IPS-NIHi7 (cell line): ENCODE results near the gene HOXB7.

Experiments used
- DNase-seq: peaks from one replicate; pipeline ENCODE4 v3.0.0; 2012; ENCODE audit warnings: mixed read lengths; ENCODE audit errors: extremely low spot score

Gene HOXB7

GRCh38 chr17:48594538-48595277 lies 16.1 kb downstream of the HOXB7 start:
- no peak for DNase-seq

DNA sequence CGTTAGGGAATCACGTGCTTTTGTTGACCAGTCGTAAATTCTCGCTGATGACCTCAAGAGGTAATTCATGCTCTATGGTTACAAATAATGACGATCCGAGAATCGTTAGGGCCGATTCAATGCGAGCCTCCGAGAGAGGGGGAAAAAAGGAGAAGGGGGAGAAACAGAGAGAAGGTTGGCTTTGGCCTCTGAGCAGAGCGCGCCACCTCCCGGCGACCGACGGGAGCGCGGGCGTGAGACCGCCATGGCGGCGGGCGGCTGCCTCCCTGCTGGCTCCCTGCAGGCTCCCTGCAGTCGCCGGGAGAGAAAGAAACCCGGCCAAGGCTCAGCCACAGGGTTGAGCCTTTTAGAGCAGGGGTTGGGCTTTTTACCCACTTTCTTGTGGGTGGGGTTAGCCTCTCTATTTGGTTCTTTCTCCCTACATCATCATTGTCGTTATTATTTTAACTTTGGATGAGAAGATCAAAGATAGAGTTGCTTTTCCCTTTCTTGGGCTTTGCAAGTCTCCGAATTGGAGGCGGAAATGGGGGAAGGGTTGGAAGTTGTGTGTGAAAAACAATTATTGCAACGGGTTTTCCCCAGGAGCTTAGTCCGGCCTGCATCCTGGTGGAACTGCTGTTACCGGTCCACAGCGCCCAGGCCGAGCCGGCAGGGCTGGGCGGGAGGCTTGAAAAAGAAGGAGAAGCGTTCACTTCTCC lies 16.8 kb downstream of the HOXB7 start:
- DNase-seq: peak; percentile 84

DNA sequence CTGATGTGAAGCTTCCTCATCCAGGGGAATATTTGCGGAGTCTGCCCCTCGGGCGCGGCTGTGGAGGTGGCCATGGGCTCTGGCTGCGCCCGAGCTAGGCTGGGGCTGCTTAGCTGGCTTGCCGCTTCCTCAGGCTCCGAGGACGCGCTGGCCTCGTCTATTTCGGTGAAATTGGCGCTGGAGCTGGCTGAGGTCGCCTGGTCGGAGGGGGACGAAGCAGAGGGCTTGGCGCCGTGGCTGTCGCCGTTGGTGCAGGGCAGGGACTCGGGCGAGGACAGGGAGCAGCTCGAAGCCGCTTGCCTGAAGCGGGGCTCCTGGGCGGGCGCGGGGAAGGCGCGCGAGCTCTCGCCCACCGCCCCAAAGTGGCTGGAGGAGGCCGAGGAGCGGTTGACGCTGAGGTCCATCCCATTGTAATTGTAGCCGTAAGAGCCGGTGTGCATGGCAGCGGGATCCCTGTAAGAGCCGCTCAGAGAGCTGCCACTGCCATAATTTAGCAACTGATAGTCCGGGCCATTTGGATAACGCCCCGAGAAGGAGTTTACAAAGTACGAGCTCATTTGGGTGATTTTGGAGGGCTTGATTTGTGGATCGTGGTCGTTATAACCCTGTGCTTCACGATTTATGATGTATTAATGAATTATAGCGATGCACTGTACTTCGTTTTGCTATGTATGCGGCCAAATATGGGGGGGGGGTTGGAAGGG lies 17.5 kb downstream of the HOXB7 start, which contains the start of gene HOXB5:
Gene HOXB5, minus strand, starts transcription at position 654 of the 704 bp plus-strand sequence. Its CDS starts 97 bp downstream, at position 557.
- no peak for DNase-seq

- DNase-seq: no peak
These were observed 18.2 kb downstream of the HOXB7 start for GRCh38 chr17:48592577-48592976.

DNA sequence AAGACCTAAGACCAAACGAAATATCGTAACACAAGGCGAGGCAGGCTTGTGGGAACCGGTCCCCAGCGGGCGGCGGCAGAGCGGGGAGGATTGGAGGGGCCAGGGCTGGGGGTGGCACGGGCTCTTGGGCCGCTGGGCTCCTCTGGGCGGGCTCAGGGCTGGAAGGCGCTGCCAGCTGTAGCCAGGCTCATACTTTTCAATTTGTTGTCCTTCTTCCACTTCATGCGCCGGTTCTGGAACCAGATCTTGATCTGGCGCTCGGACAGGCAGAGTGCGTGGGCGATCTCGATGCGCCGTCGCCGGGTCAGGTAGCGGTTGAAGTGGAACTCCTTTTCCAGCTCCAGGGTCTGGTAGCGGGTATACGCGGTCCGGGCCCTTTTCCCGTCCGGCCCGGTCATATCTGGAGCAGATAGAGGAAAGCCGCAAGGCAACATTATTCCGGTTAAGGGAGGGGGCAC lies 18.7 kb downstream of the HOXB7 start:
- no peak for DNase-seq

DNA sequence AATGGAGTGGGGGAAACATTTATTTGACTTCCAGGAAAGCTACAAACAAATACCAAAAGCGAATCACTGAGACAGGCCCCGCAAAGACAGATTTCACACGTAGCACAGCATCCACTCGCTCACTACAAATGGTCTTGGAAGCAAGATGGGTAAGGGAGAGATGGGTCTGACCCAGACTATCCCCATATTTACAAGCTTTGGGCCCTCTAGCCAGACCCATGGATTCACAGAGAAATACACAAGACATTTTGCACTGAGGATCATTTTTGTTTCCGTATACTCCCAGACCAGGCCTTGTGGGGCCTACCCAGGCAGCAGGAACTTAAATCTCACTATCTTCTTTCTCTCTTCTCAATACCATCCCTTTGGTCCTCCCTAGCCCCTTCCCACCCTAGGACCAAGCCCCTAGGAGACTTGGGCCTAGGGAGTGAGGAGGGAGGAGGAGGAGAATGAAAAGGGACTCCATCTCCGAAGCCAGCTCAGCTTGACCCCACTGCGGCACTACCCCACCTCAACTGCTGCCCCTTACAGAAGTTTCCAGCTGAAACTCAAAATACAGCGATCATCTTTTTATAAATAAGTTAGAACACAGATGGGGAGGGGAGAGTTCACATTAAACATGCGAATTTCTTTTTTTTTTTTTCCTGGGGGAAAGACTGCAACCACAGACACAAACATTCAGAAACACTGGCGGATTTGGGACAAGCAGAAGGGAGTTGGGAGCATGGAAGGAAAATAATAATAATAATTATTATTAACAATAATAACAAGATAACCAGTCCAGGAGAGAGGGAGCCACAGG lies 19.4 kb downstream of the HOXB7 start:
- DNase-seq: no peak

- DNase-seq: no peak
These were observed 20.1 kb downstream of the HOXB7 start for GRCh38 chr17:48590607-48591161.

DNA sequence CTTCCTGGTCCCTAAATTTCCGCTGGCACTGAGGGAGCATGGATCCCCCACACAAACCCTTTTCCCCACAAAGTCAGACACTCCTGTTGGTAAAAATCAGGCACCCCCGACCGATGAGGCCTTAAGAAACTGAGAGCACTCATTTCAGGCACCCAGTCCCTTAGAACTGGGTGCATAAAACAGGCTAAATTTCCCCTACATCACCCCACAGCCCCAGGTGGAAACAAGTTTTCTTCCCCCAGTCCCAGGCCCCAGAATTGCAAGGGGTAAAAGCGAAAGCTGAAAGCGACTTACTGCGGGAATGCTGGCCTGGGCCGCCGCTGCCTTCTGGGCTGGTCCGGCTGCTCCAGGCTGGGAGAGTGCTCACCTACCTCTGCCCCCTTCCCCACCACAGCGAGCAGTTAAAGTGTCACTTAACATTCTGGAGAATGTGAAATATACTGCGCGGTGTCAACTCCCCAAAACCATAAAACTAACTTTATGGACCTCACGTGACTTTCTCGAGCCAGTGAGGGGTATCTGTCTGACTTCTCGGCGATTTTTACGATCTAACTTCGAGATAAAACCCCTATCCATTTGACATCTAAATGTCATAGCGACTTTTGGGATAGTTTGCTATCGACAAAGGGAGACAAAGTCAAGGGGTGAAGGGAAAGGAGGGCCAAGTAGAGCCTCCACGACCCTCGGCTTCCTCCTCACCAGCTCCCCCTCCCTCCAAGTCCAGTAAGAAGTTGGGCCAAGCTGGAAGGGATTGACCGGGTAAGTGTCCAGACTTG lies 20.8 kb downstream of the HOXB7 start, which contains the start of gene HOXB3:
Gene HOXB3, minus strand, starts transcription at position 411 of the 776 bp plus-strand sequence. CDS start 37,767 bp downstream, outside the sequence.
- no peak for DNase-seq

DNA sequence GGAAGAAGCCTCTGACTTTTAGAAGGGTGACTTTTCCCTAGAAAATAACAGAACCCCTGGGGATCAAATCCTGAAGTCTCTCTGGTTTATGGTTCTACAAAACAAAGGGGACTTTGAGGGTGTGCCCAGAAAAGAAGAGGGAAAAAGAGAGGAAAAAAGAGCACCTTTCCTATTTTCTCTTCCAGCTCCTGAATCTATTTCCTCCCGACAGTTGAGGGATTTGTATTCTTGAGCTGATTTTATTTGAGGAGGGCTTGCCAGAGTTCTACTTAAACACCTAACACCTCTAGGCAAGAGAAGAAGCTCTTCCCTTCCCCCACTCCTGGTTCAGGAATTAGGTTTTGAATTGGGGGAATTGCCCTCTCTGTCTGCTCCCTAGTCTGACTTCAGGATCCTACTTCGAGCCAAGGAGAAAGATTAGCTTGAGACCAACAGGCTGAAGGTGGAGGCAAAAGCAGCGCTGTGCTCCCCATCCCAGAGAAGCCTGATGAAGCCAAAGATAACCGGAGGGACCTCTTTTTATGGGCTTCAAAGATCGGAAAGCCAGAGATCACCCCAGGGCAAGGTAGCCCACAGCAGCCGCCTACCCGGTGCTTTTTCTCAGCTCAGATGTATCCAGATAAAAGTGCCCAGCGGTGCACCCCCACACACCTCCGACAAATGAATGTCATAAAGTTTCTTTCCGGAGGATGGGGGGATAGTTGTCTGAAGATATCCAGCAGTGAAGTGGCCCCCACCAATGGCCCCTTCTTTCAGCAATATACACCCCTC lies 21.6 kb downstream of the HOXB7 start:
- DNase-seq: no peak

DNA sequence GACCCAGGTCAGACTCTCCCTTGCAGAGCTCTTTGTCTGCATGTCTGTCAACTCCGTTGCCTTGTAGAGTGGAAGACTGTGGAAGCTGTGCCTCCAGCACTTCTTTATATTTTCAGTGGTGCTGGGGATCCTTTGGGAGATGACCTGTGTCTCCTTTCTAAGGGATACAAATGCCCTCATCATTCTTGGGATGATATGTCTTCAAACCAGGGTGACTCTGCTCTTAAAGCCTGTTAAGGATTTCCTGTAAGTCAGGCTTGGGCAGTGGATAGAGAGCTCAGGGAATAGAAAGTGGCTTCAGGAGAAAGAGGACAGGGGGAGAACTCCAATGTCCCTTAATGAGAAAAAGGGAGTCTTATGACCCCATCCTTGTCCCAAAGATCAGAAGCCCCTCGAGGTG lies 22.3 kb downstream of the HOXB7 start:
- DNase-seq: no peak

GRCh38 chr17:48588074-48588415 lies 22.8 kb downstream of the HOXB7 start:
- no peak for DNase-seq

- no peak for DNase-seq
These were observed 23.3 kb downstream of the HOXB7 start for GRCh38 chr17:48587276-48588073.

DNA sequence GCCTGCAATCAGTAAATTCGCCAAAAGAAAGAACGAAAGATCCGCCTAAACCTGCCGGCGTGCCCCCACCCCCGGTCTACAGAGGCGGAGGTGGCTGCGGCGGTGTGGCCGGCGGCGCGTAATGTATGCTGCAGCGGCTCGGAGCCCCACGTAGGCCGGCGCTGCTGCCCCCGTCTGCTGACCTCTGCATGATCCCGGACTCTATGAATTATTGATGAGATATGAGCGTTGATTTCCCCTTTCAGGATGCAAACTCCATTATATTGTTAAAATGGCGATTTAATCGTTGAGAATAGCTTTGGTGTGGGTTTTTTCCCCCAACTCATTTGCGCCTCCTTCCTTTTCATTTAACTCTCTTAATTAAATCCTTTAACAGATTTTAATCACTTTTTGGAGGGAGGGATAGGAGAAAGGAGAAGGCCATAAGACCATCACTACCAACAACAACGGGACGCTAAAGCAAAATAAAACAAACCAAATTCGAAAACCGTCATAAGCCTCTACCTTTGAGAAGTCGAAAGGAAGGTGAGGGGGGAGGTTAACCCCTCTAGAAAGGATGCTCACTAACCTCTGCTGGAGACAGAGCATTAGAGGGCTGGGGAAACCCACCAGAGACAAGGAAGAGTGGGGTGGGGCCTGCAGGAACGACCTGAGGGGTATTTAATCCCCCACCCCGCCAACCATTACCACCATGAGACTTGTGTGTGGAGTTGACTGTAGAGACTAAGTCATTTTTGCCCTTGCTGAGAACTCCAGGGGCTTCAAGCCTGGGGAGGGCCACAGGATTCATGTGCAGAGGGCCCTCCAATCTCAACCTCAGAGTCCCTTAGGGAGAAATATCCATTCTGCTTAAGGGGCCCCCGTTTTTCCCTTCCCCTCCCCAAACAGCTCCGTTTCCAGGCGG lies 24.2 kb downstream of the HOXB7 start:
- no peak for DNase-seq

DNA sequence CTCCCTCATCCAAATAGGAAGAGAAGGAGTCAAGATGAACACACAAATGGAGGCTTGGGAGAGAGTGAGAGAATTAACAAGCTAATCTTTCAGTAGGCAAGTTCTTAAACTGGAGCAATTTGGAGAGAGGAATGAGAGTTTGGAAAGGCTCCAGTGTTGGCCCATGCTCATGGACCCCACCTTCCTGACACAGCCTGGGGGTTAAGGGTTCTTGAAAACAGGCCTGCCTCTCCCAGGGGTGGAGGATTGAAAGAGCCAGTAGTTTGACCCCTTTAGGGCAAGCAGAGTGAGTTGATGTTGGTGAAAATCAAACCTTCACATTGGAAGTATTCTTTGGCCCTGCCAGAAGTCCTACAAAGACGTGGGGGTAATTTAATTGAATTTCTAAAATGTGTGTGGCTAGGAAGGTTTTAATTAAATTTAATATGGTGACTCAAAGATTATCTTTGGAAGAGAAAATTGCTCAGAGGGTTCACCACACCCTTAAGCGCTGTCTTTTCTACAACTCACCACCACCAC lies 26.5 kb downstream of the HOXB7 start:
- DNase-seq: no peak

GRCh38 chr17:48583708-48584222 lies 27.1 kb downstream of the HOXB7 start:
- DNase-seq: no peak

DNA sequence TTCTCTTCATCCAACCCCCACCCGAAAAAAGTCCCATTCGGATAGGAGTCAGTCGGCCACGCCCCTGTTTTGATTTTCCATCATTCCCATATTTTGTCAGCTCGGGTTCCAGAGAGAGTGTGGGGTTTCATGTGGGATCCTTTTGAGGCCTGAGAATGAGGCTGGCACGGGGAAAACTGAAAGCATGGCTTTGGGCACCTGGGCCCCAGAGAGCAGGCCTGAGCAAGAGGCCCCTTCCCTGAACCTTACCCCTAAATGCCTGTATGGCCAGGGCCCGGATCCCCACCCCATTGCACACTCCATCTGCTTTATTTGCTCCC lies 28.1 kb downstream of the HOXB7 start:
- DNase-seq: no peak

DNA sequence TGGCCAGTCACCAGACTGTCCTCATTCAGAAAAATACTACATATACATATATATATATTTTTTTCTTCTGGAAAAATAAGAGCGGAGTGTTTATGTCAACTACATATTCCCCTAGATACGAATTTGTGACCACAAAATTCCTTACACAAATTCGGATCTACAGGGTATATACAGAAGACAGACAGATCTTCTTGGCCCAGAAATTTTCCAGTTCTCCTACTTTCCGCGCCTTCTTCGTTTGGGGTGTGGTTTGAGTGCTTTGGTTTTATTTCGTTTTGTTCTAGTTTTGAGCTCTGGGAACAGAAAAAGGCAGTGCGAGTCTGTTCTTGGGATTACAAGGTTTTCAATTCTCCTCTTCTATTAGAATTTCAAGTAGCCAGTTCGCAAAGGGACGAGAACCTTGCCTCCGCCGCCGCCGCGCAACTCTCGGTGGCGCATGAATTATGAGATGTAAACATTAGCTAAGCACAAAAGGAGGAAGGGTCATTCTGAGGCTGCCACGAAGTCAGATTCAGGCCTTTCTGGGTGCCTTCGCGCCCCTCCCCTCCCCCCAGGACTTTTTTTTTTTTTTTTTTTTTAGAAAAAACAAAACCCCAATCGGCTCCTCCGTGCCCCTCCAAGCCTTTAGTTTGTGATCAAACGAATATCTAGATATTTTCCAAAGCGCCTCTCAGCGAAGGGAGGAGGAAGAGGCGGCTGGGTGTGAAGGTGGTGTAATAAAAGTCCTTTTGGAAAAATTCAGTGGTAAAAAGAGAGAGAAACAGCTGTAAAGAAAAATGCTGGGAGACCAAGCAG lies 30.9 kb downstream of the HOXB7 start:
- no peak for DNase-seq
